Frontal cortex (tissue), 4 donors: ENCODE results near the gene TSPY8. TPM values are rescaled to one million over a fixed set of nuclear protein-coding genes. Genes with fewer than 3 reads are reported as not detected.
"Not testable (repeated sequence)": the region's sequence is repeated elsewhere in the genome, so short reads cannot be mapped to it uniquely, and the experiment has no call there.

ENCODE experiments used
- DNase-seq, 2 donors: peaks; one replicate each; pipeline ENCODE4 v3.0.0; 2012; ENCODE audit warnings: low spot score in 2 of 2
- FAIRE-seq: peaks from 2 replicates; lab custom pipeline; 2012; peaks lifted over from hg19 to GRCh38; lab: Jason Lieb, UNC
- small RNA-seq: library from RNA; depleted of rRNA; stranded (forward); fragments of <200 nt; gene quantifications from one replicate; pipeline ENCODE3, GENCODE V24; 2014
- total RNA-seq: library from RNA; depleted of rRNA; stranded (reverse); fragments of >200 nt; gene quantifications from one replicate; pipeline ENCODE4 v1.2.3, GENCODE V29; 2014
- donor health status: control.
- donor health status: control.
- donor health status: control.

TSPY8 gene
- total RNA-seq: not detected

GRCh38 chrY:9357497-9357896, at the start of gene TSPY8:
Gene TSPY8 (plus strand): TSS chrY:9357797. CDS start chrY:9357843, 46 bp downstream.
- DNase-seq, FAIRE-seq: not testable (repeated sequence)

- DNase-seq (no peak), FAIRE-seq (no peak)
These were observed 36.6 kb upstream of the TSPY8 start for GRCh38 chrY:9320996-9321395.

- not testable (repeated sequence) for DNase-seq, FAIRE-seq
These were observed 20.4 kb upstream of the TSPY8 start, which contains the start of gene TSPY4 for GRCh38 chrY:9337164-9337563. Gene TSPY4 (plus strand): TSS chrY:9337464. CDS start chrY:9337510, 46 bp downstream.

GRCh38 chrY:9396527-9396926, 38.9 kb downstream of the TSPY8 start:
- FAIRE-seq, DNase-seq: not testable (repeated sequence)

GRCh38 chrY:9398121-9398520, 40.5 kb downstream of the TSPY8 start, which contains the start of gene TSPY3:
Gene TSPY3 (plus strand): TSS chrY:9398421. CDS start chrY:9398467, 46 bp downstream.
- not testable (repeated sequence) for DNase-seq, FAIRE-seq

Small RNA genes lying within 50 kb of the gene (small RNA-seq; reads per million reads assigned to genes)
- gene AC006158.1: not detected

Other genes with a start within 250 kb of the TSPY8 start
- gene TSPY4, start 20.3 kb upstream of the TSPY8 start, total RNA-seq: not detected
- not detected for gene TSPY3, start 40.6 kb downstream of the TSPY8 start, total RNA-seq
- gene TSPY1, start 109.2 kb downstream of the TSPY8 start, total RNA-seq: not detected
- gene TSPY9, start 129.5 kb downstream of the TSPY8 start, total RNA-seq: not detected
- gene TSPY10, start 170.1 kb downstream of the TSPY8 start, total RNA-seq: not detected